ENCODE data around the gene SSX2. TPM values are rescaled to one million over a fixed set of nuclear protein-coding genes. Genes with fewer than 3 reads are reported as not detected.

Gene SSX2
- total and polyA plus RNA-seq, 9 of the 15 experiments (the other 6 are each of a cell fraction or from before 2014, with no cell fraction given): 1.8 to 87.5 (median 66.6) TPM

Small RNA genes within 50 kb of the gene (small RNA-seq; reads per million reads assigned to genes)
- gene AC244505.3 (not detected), gene AC244505.5 (not detected), gene AL450023.3 (not detected), gene RNA5SP504 (not detected)

Other genes starting within 250 kb of the SSX2 start
Only the 7 nearest of the 8 such genes appear.
- 373 and 377 TPM in 2 replicates for gene XAGE1B, start 190.1 kb downstream of the SSX2 start, total RNA-seq (2014; rRNA removed)
- gene XAGE1B, start 190.1 kb downstream of the SSX2 start, total RNA-seq (2014; rRNA removed; fragmentation: Illumina TruSeq; extraction: Trizol): 149 and 222 TPM in 2 replicates
- 3.1 and 134 TPM in 2 replicates for gene XAGE1B, start 190.1 kb downstream of the SSX2 start, total RNA-seq (2015; rRNA removed; fragmentation: Illumina TruSeq; extraction: Trizol)
- 88.3 and 105 TPM in 2 replicates for gene XAGE1B, start 190.1 kb downstream of the SSX2 start, total RNA-seq (2021)
- 6.1 and 48.6 TPM in 2 replicates for gene XAGE1B, start 190.1 kb downstream of the SSX2 start, polyA plus RNA-seq (2011; rRNA removed)
- 87.4 and 382 TPM in 2 replicates for gene XAGE1B, start 190.1 kb downstream of the SSX2 start, polyA plus RNA-seq (2014; fragmentation: Illumina TruSeq; extraction: Trizol)
- gene XAGE1B, start 190.1 kb downstream of the SSX2 start, polyA plus RNA-seq (2014; fragmentation: Nextera tagmentation; extraction: Ambion mirVana): 100 to 1,000 TPM; 103 to 128 TPM
- gene XAGE1B, start 190.1 kb downstream of the SSX2 start, polyA plus RNA-seq (2014; rRNA removed): 105 and 232 TPM in 2 replicates
- gene SSX7, start 52.3 kb downstream of the SSX2 start, total RNA-seq (2014; rRNA removed): not detected in 2 replicates
- 0.13 and 0.29 TPM in 2 replicates for gene SSX7, start 52.3 kb downstream of the SSX2 start, total RNA-seq (2014; rRNA removed; fragmentation: Illumina TruSeq; extraction: Trizol)
- gene SSX7, start 52.3 kb downstream of the SSX2 start, total RNA-seq (2015; rRNA removed; fragmentation: Illumina TruSeq; extraction: Trizol): 0.26 and 0.29 TPM in 2 replicates
- not detected in 2 replicates for gene SSX7, start 52.3 kb downstream of the SSX2 start, total RNA-seq (2021)
- not detected in 2 replicates for gene SSX7, start 52.3 kb downstream of the SSX2 start, polyA plus RNA-seq (2011; rRNA removed)
- 0.11 TPM in 1 of 2 replicates, not detected in the other for gene SSX7, start 52.3 kb downstream of the SSX2 start, polyA plus RNA-seq (2014; fragmentation: Illumina TruSeq; extraction: Trizol)
- under 1 TPM; 0.29 to 0.31 TPM for gene SSX7, start 52.3 kb downstream of the SSX2 start, polyA plus RNA-seq (2014; fragmentation: Nextera tagmentation; extraction: Ambion mirVana)
- not detected in 2 replicates for gene SSX7, start 52.3 kb downstream of the SSX2 start, polyA plus RNA-seq (2014; rRNA removed)
- 67.0 and 73.6 TPM in 2 replicates for gene SSX2B, start 44.1 kb upstream of the SSX2 start, total RNA-seq (2014; rRNA removed)
- 56.8 and 86.3 TPM in 2 replicates for gene SSX2B, start 44.1 kb upstream of the SSX2 start, total RNA-seq (2014; rRNA removed; fragmentation: Illumina TruSeq; extraction: Trizol)
- gene SSX2B, start 44.1 kb upstream of the SSX2 start, total RNA-seq (2015; rRNA removed; fragmentation: Illumina TruSeq; extraction: Trizol): 56.7 and 74.7 TPM in 2 replicates
- gene SSX2B, start 44.1 kb upstream of the SSX2 start, total RNA-seq (2021): 3.3 TPM in 1 of 2 replicates, not detected in the other
- gene SSX2B, start 44.1 kb upstream of the SSX2 start, polyA plus RNA-seq (2011; rRNA removed): 1.6 and 5.4 TPM in 2 replicates
- 59.2 and 105 TPM in 2 replicates for gene SSX2B, start 44.1 kb upstream of the SSX2 start, polyA plus RNA-seq (2014; fragmentation: Illumina TruSeq; extraction: Trizol)
- gene SSX2B, start 44.1 kb upstream of the SSX2 start, polyA plus RNA-seq (2014; fragmentation: Nextera tagmentation; extraction: Ambion mirVana): 10 to 100 TPM in 1 of 2 experiments, 1 to 10 TPM in 1; 9.0 to 29.7 TPM
- 59.2 and 70.2 TPM in 2 replicates for gene SSX2B, start 44.1 kb upstream of the SSX2 start, polyA plus RNA-seq (2014; rRNA removed)
- not detected in 2 replicates for gene SPANXN5, start 90.2 kb upstream of the SSX2 start, total RNA-seq (2014; rRNA removed)
- not detected in 2 replicates for gene SPANXN5, start 90.2 kb upstream of the SSX2 start, total RNA-seq (2014; rRNA removed; fragmentation: Illumina TruSeq; extraction: Trizol)
- gene SPANXN5, start 90.2 kb upstream of the SSX2 start, total RNA-seq (2015; rRNA removed; fragmentation: Illumina TruSeq; extraction: Trizol): not detected in 2 replicates
- gene SPANXN5, start 90.2 kb upstream of the SSX2 start, total RNA-seq (2021): not detected in 2 replicates
- gene SPANXN5, start 90.2 kb upstream of the SSX2 start, polyA plus RNA-seq (2011; rRNA removed): not detected in 2 replicates
- not detected in 2 replicates for gene SPANXN5, start 90.2 kb upstream of the SSX2 start, polyA plus RNA-seq (2014; fragmentation: Illumina TruSeq; extraction: Trizol)
- not detected for gene SPANXN5, start 90.2 kb upstream of the SSX2 start, polyA plus RNA-seq (2014; fragmentation: Nextera tagmentation; extraction: Ambion mirVana)
- not detected in 2 replicates for gene SPANXN5, start 90.2 kb upstream of the SSX2 start, polyA plus RNA-seq (2014; rRNA removed)
- not detected in 2 replicates for gene XAGE5, start 104.1 kb upstream of the SSX2 start, total RNA-seq (2014; rRNA removed)
- 0.40 TPM in 1 of 2 replicates, not detected in the other for gene XAGE5, start 104.1 kb upstream of the SSX2 start, total RNA-seq (2014; rRNA removed; fragmentation: Illumina TruSeq; extraction: Trizol)
- not detected in 2 replicates for gene XAGE5, start 104.1 kb upstream of the SSX2 start, total RNA-seq (2015; rRNA removed; fragmentation: Illumina TruSeq; extraction: Trizol)
- gene XAGE5, start 104.1 kb upstream of the SSX2 start, total RNA-seq (2021): 0.38 TPM in 1 of 2 replicates, not detected in the other
- gene XAGE5, start 104.1 kb upstream of the SSX2 start, polyA plus RNA-seq (2011; rRNA removed): not detected in 2 replicates
- 0.52 TPM in 1 of 2 replicates, not detected in the other for gene XAGE5, start 104.1 kb upstream of the SSX2 start, polyA plus RNA-seq (2014; fragmentation: Illumina TruSeq; extraction: Trizol)
- not detected for gene XAGE5, start 104.1 kb upstream of the SSX2 start, polyA plus RNA-seq (2014; fragmentation: Nextera tagmentation; extraction: Ambion mirVana)
- gene XAGE5, start 104.1 kb upstream of the SSX2 start, polyA plus RNA-seq (2014; rRNA removed): not detected in 2 replicates
- not detected in 2 replicates for gene XAGE3, start 160.9 kb upstream of the SSX2 start, total RNA-seq (2014; rRNA removed)
- not detected in 2 replicates for gene XAGE3, start 160.9 kb upstream of the SSX2 start, total RNA-seq (2014; rRNA removed; fragmentation: Illumina TruSeq; extraction: Trizol)
- gene XAGE3, start 160.9 kb upstream of the SSX2 start, total RNA-seq (2015; rRNA removed; fragmentation: Illumina TruSeq; extraction: Trizol): not detected in 2 replicates
- gene XAGE3, start 160.9 kb upstream of the SSX2 start, total RNA-seq (2021): not detected in 2 replicates
- gene XAGE3, start 160.9 kb upstream of the SSX2 start, polyA plus RNA-seq (2011; rRNA removed): not detected in 2 replicates
- not detected in 2 replicates for gene XAGE3, start 160.9 kb upstream of the SSX2 start, polyA plus RNA-seq (2014; fragmentation: Illumina TruSeq; extraction: Trizol)
- gene XAGE3, start 160.9 kb upstream of the SSX2 start, polyA plus RNA-seq (2014; fragmentation: Nextera tagmentation; extraction: Ambion mirVana): under 1 TPM; 0.15 to 0.21 TPM
- gene XAGE3, start 160.9 kb upstream of the SSX2 start, polyA plus RNA-seq (2014; rRNA removed): not detected in 2 replicates
- 16.7 and 22.9 TPM in 2 replicates for gene FAM156B, start 190.2 kb upstream of the SSX2 start, total RNA-seq (2014; rRNA removed)
- 1.5 and 5.4 TPM in 2 replicates for gene FAM156B, start 190.2 kb upstream of the SSX2 start, total RNA-seq (2014; rRNA removed; fragmentation: Illumina TruSeq; extraction: Trizol)
- 8.6 and 12.3 TPM in 2 replicates for gene FAM156B, start 190.2 kb upstream of the SSX2 start, total RNA-seq (2015; rRNA removed; fragmentation: Illumina TruSeq; extraction: Trizol)
- gene FAM156B, start 190.2 kb upstream of the SSX2 start, total RNA-seq (2021): 7.1 and 14.2 TPM in 2 replicates
- 19.4 and 20.6 TPM in 2 replicates for gene FAM156B, start 190.2 kb upstream of the SSX2 start, polyA plus RNA-seq (2011; rRNA removed)
- 18.3 and 21.2 TPM in 2 replicates for gene FAM156B, start 190.2 kb upstream of the SSX2 start, polyA plus RNA-seq (2014; fragmentation: Illumina TruSeq; extraction: Trizol)
- gene FAM156B, start 190.2 kb upstream of the SSX2 start, polyA plus RNA-seq (2014; fragmentation: Nextera tagmentation; extraction: Ambion mirVana): under 1 TPM; 0.24 to 0.45 TPM
- gene FAM156B, start 190.2 kb upstream of the SSX2 start, polyA plus RNA-seq (2014; rRNA removed): 30.8 and 32.2 TPM in 2 replicates

Measured in K562 (cell line).